Pancreas (tissue), 10 donors: ENCODE data around the gene ADGRA1. TPM values are rescaled to one million over a fixed set of nuclear protein-coding genes. Genes with fewer than 3 reads are reported as not detected.
A peak's percentile ranks its signal among the peaks of the same experiment; 100 is the strongest.

Experiments
- ATAC-seq, 4 donors: fragments of 200-7000 bp; cut with Tn5 transposase; one replicate each; pipeline versions ENCODE4 v1.8.0 to v1.9.1; 2020; ENCODE audit warnings: mild to moderate bottlenecking in 4 of 4, moderate library complexity in 4 of 4
- DNase-seq, 6 donors: peaks; one replicate each; pipeline ENCODE4 v3.0.0-alpha.2; 2020
- FAIRE-seq: peaks from 2 replicates; lab custom pipeline; 2012; peaks lifted over from hg19 to GRCh38; lab: Jason Lieb, UNC
- H3K27ac ChIP-seq, 4 donors: fragments of 200-600 bp; sonication (generic); 1 replicate in 3 of 4; 2 replicates in 1 of 4; pipeline versions ENCODE4 v1.5.0 to v1.8.0; 2020
- H3K27me3 ChIP-seq, 4 donors: fragments of 200-600 bp; one replicate each; pipeline ENCODE4 v1.8.0; 2021
- H3K36me3 ChIP-seq, 3 donors: fragments of 200-600 bp; sonication (generic) in 1 of 3; one replicate each; pipeline versions ENCODE4 v1.5.0 to v1.8.0; 2020 to 2021
- H3K4me1 ChIP-seq, 3 donors: fragments of 200-600 bp; one replicate each; pipeline ENCODE4 v1.8.0; 2021
- H3K4me3 ChIP-seq, 4 donors: fragments of 200-600 bp; sonication (generic) in 2 of 4; one replicate each; pipeline versions ENCODE4 v1.5.0 to v1.8.0; 2020 to 2021
- H3K9me3 ChIP-seq, 4 donors: fragments of 200-600 bp; one replicate each; pipeline ENCODE4 v1.8.0; 2021
- WGBS, 2 donors: extraction: QIAGEN DNeasy Blood & Tissue Kit; methylation state at CpG; one replicate each; pipeline ENCODE4 v1.1.7; 2013; 5-methylcytosine and 5-hydroxymethylcytosine counted together
- intact Hi-C, 3 donors: fragments of 100-400 bp; cut with DNase I; formaldehyde crosslinking; loops; one replicate each; pipeline versions ENCODE4 v1.11.1 to v1.14.2; 2022
- polyA plus RNA-seq, 2 donors: library from polyadenylated mRNA; stranded (reverse); fragments of 200-250 nt; gene quantifications; one replicate each; pipeline ENCODE4 v1.2.3, GENCODE V29; 2013
- total RNA-seq, 6 donors: library from RNA; stranded (reverse); fragmentation: NEBNext Ultra II Directional in 4 of 6; extraction: Animal tissue kit (Norgen Biotek cat#: 25700) in 4 of 6; gene quantifications; one replicate each; pipeline versions ENCODE4 v1.2.1 to v1.2.4, GENCODE V29; 2021 to 2023
- TF ChIP-seq, protein P1 (sequence below), 4 donors: fragments of 200-600 bp; sonication (generic) in 3 of 4; IDR thresholded peaks; one replicate each; pipeline versions ENCODE4 v1.5.0 to v1.8.0; 2021; ENCODE audit warnings: antibody characterized with exemption in 4 of 4
- donor health status: healthy with polysubstance abuse.
- donor health status: DM: no; HTN: no; CAD: no; lungs with moderate emphysema.
- donor health status: DM: no; HTN: no; CAD: no.
- donor health status: control.
- donor health status: control.
- donor health status: Bipolar disorder and iron deficiency.
- donor health status: DM: yes; HTN: yes; CAD: no.
- donor health status: DM: no; HTN: no; CAD: no.
- donor health status: DM: no; HTN: no; CAD: no.
- donor health status: DM: yes; HTN: yes; CAD: no.

The ADGRA1 gene
- total and polyA plus RNA-seq, 8 donors = 0.03 to 0.85 (median 0.12) TPM; not detected in 1

DNA sequence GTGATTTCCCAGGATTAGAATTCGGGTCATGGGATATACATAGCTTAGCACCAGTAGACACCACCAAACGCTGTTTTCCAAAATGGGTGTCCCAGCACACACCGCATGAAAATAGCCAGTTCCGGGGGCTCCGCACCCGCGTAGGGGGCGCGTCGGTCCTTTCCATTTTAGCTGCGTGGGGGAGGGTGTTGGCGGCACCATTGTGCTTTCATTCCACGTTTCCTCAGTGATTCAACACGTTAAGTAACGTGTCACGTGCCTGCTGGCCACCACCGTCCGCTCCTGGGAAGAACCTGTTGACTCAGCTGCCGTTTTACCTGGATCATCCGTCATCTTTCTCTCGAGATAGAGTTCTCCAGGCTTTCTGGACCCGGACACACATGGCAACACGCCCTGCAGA is 25.6 kb upstream of the ADGRA1 start:
- intact Hi-C loops = no loop called here
- Histone ChIP-seq H3K36me3 (no peaks in the 10 kb centered on the region), H3K27me3 (no peaks in the 10 kb centered on the region), H3K4me3 (no peak overlapping the region), H3K4me1 (no peaks in the 10 kb centered on the region), H3K27ac (no peak overlapping the region), H3K9me3 (no peaks in the 10 kb centered on the region)
- TF ChIP-seq, protein P1, sequence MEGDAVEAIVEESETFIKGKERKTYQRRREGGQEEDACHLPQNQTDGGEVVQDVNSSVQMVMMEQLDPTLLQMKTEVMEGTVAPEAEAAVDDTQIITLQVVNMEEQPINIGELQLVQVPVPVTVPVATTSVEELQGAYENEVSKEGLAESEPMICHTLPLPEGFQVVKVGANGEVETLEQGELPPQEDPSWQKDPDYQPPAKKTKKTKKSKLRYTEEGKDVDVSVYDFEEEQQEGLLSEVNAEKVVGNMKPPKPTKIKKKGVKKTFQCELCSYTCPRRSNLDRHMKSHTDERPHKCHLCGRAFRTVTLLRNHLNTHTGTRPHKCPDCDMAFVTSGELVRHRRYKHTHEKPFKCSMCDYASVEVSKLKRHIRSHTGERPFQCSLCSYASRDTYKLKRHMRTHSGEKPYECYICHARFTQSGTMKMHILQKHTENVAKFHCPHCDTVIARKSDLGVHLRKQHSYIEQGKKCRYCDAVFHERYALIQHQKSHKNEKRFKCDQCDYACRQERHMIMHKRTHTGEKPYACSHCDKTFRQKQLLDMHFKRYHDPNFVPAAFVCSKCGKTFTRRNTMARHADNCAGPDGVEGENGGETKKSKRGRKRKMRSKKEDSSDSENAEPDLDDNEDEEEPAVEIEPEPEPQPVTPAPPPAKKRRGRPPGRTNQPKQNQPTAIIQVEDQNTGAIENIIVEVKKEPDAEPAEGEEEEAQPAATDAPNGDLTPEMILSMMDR (IDR thresholded peaks at IDR 0.05) = no peak
- no peak for DNase-seq
- 50 to 55% methylated on average over 23 of the region's 23 CpGs for WGBS, 2 donors
- no peak for FAIRE-seq
- ATAC-seq = no peak

DNA sequence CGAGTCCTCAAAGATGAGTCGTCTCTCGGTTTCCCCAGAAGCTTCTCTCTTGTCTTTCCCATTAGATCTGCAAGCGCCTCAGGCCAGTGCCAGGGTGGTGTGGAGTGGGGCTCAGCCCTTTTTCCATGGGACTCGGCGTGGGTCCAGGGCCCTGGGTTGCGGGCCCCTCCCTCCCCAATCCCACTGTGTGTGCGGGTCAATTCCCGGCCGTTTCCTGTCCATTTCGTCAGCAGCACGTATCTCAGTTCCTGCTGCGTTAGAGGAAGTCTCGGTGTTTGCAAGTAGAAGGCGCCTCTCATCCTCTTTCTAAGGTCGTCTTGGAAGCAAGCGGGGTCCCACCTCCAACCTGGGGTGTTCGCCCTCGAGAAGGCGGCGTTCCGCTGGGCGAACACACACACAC is 25.1 kb upstream of the ADGRA1 start:
- no peak for FAIRE-seq
- ATAC-seq = no peak

DNA sequence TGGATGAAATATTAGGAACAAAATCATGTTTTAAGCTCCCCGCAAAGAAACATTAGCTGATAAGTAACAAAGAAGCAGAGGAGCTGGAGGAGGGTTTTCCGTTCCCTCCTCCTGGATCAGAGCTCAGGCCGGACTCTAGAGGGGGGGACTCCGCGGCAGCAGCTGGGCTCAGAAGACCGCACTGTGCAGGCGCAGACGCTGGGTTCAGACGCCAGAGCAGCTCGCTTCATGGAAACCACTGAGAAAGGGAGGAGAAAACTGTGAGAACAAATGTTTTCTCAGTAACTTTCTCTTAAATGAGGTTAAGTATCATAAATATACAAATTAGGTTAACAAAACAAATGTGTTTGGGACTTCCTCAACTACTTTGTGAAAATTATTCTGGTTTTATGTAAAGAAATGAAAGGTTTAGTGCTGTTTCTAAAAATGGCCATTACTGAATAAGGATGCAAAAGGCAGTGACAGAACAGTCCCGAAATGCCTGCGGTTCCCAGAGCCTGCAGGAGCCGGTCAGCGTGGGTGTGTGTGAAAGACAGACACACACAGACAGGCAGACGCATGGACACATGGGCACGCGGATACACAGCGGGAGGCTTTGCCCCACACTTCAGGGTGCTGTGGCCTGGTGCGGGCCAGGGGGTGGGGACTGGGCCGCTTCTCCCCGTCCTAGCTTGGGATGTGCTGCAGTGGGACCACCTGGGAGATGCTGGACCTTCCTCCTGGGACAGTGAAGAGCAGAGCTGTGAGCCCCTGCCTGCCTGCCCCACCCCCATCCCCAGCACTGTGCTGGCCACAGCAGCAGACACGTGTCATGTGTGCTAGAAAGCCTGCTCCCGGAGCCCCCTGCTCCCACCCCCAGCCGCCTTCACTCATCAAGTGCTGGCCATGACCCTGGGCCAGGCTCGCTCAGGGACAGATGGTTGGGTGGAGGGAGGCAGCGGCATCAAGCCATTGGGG is 20.3 kb upstream of the ADGRA1 start:
- no peak for FAIRE-seq
- TF ChIP-seq, protein P1 (IDR thresholded peaks at IDR 0.05) = no peak

More for the DNA sequence above, 25.1 kb upstream of the ADGRA1 start:
- Histone ChIP-seq H3K27me3 (no peaks in the 10 kb centered on the region), H3K9me3 (no peaks in the 10 kb centered on the region), H3K4me3 (no peak overlapping the region), H3K36me3 (no peaks in the 10 kb centered on the region), H3K4me1 (no peaks in the 10 kb centered on the region), H3K27ac (no peak overlapping the region)
- TF ChIP-seq, protein P1 (IDR thresholded peaks at IDR 0.05) = no peak
- 59 to 64% methylated on average over 23 of the region's 23 CpGs for WGBS, 2 donors
- intact Hi-C loops = no loop called here
- DNase-seq = no peak

DNA sequence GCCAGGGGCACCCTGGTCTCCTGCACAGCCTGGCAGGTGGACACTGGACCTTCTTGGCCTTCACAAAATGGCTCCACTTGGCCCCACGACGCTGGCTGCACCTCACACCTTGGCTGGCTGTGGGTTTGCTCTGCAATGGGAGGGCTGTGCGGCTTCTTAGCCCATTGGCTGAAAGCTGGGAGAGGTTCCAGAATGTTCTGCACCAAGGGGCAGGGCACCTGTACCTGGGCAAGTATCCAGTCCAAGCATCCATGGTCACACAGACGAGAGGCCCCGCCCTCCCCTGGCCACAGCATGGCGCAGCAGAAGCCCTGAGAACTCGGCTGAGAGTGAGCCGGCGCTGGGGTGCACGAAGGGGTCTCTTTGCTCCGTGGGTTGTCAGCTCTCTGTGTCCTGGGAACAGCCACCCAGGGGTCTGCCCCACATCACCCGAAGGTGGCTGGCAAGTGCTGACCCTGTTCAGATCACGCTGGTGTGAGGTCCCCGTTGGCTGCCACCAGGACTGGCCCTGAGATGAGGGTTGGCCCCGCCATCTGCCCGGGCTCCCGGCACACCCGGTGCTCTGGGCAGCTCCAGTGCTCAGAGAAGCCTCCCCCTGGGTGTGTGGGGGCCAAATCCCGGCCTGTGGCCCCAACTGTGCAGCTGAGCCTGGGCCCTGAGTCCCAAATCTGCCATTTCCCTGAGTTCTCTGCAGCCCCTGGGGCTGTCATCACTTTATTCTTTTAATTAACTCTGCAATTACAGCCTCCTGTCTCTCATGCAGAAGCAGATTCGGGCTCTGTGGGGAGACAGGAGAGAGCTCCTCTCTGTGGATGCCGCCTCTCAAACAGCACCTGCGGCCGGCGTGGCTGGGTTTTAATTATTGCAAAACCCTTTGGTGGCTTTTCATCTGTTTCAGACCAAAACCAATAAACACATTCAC is 19.4 kb upstream of the ADGRA1 start:
- Histone ChIP-seq H3K9me3 (no peaks in the 10 kb centered on the region), H3K27ac (no peak overlapping the region), H3K4me3 (no peak overlapping the region), H3K4me1 (no peaks in the 10 kb centered on the region), H3K27me3 (no peaks in the 10 kb centered on the region), H3K36me3 (no peaks in the 10 kb centered on the region)
- TF ChIP-seq, protein P1 (IDR thresholded peaks at IDR 0.05) = no peak
- ATAC-seq (no peak), FAIRE-seq (no peak), DNase-seq (peak in 1 of 6 donors; percentile 58)
- intact Hi-C loops = no loop called here
- 61 to 73% methylated on average over 22 to 24 of the region's 24 CpGs for WGBS, 2 donors

More for the DNA sequence above, 20.3 kb upstream of the ADGRA1 start:
- DNase-seq (peak in 1 of 6 donors; percentile 46), ATAC-seq (peak in 1 of 4 donors; percentile 41)
- Histone ChIP-seq H3K36me3 (no peaks in the 10 kb centered on the region), H3K27ac (no peak overlapping the region), H3K9me3 (no peaks in the 10 kb centered on the region), H3K4me1 (no peaks in the 10 kb centered on the region), H3K27me3 (no peaks in the 10 kb centered on the region), H3K4me3 (no peak overlapping the region)
- 61 to 64% methylated on average over 26 of the region's 26 CpGs for WGBS, 2 donors
- intact Hi-C loops = no loop called here
